ENCODE measurements around the gene HSPA1B. TPM values are rescaled to one million over a fixed set of nuclear protein-coding genes. Genes with fewer than 3 reads are reported as not detected.

HSPA1B gene
- total and polyA plus RNA-seq, 2 donors (not counting 1 experiment from before 2014, with no cell fraction given), result 79.2 to 145 TPM

- Mint-ChIP-seq H3K4me1 (peaks cover 29% of the 10 kb centered on the region), H3K4me3 (peak overlapping the region; percentile 89), H3K27ac (peak overlapping the region; percentile 98), H3K27me3 (no peaks in the 10 kb centered on the region), H3K9me3 (ENCODE audit: insufficient read depth) (no peaks in the 10 kb centered on the region)
- Histone ChIP-seq H3K79me2 (ENCODE audit: control insufficient read depth, insufficient read depth, low read length) (no peaks in the 10 kb centered on the region), H3K4me2 (replicated peaks; ENCODE audit: low read depth, low read length, poor library complexity, severe bottlenecking) (peak overlapping the region; percentile 83), H3K9ac (ENCODE audit: low read length) (peak overlapping the region; percentile 75), H2AFZ (ENCODE audit: insufficient read depth, low read depth, low read length, poor library complexity, severe bottlenecking) (peak overlapping the region; percentile 84), H4K20me1 (ENCODE audit: control insufficient read depth, insufficient read depth, low read length, poor library complexity, severe bottlenecking) (no peaks in the 10 kb centered on the region), H3K27ac (ENCODE audit: low read length in 2 of 2) (peak overlapping the region; percentile 77 to 78), H3K36me3 (replicated peaks in 1 of 2; ENCODE audit: control extremely low read depth in 1 of 2, control insufficient read depth in 1 of 2, extremely low read depth in 1 of 2, insufficient read depth in 2 of 2, low read length in 1 of 2) (no peaks in the 10 kb centered on the region), H3K4me1 (ENCODE audit: control insufficient read depth in 2 of 2, insufficient read depth in 2 of 2, low read length in 2 of 2) (peaks cover 26 to 41% of the 10 kb centered on the region in 2 donors), H3K27me3 (replicated peaks in 1 of 4; ENCODE audit: control extremely low read depth in 1 of 4, control insufficient read depth in 3 of 4, insufficient read depth in 4 of 4, low read length in 3 of 4) (no peaks in the 10 kb centered on the region), H3K9me3 (ENCODE audit: control extremely low read depth in 1 of 3, control insufficient read depth in 2 of 3, insufficient read depth in 1 of 3, low read length in 2 of 3) (no peaks in the 10 kb centered on the region), H3K4me3 (ENCODE audit: control extremely low read depth in 1 of 5, extremely low read depth in 1 of 5, insufficient read depth in 1 of 5, low read depth in 2 of 5, low read length in 4 of 5) (peak overlapping the region; percentile 59 to 79 (median 77))
- DNase-seq (no peak), ATAC-seq (ENCODE audit: low read depth) (peak; percentile 52)
- POLR2A ChIA-PET, result interaction anchor here (0.6 to 1.2 kb wide), 5 partner anchors 16 to 169 kb away, joined by 3 to 8 read pairs (median 5); partner anchors contain the start of genes BAG6 and VARS1
- TF ChIP-seq CTCF (IDR thresholded peaks at IDR 0.05), result no peak
- TF ChIP-seq EZH2 (IDR thresholded peaks at IDR 0.05; ENCODE audit: borderline replicate concordance, insufficient read depth, low read depth, low read length, poor library complexity, severe bottlenecking), result no peak
- 16% methylated on average over 19 of the region's 39 CpGs for WGBS (ENCODE audit: insufficient coverage)
- intact Hi-C loops (cut with micrococcal nuclease), result no loop called here
- CTCF ChIA-PET, result interaction anchor here (0.7 kb wide), 1 partner anchor 9 kb away, joined by 3 read pairs; no protein-coding TSS in a partner anchor
Measured at GRCh38 chr6:31821301-31822035, 6.1 kb upstream of the HSPA1B start.

Measured in B cell (primary cell).